Ishikawa (cell line): ENCODE data around the gene MARCHF7.

Experiments used
- CEBPB ChIP-seq: IDR thresholded peaks from 2 replicates; pipeline ENCODE4 v1.6.1; 2012
- EGR1 ChIP-seq: IDR thresholded peaks from 2 replicates; pipeline ENCODE4 v1.6.1; 2012
- EP300 ChIP-seq: IDR thresholded peaks from 2 replicates; pipeline ENCODE4 v1.6.1; 2012; ENCODE audit warnings: borderline replicate concordance
- FOXM1 ChIP-seq: IDR thresholded peaks from 2 replicates; pipeline ENCODE4 v1.6.1; 2012; ENCODE audit warnings: low read depth, borderline replicate concordance
- NFIC ChIP-seq: IDR thresholded peaks from 2 replicates; pipeline ENCODE4 v1.6.1; 2012
- RAD21 ChIP-seq: IDR thresholded peaks from 2 replicates; pipeline ENCODE4 v1.6.1; 2012; ENCODE audit warnings: low read depth
- TAF1 ChIP-seq: IDR thresholded peaks from 2 replicates; pipeline ENCODE4 v1.6.1; 2012; ENCODE audit warnings: low read depth, mild to moderate bottlenecking
- TCF12 ChIP-seq: IDR thresholded peaks from 2 replicates; pipeline ENCODE4 v1.6.1; 2012; ENCODE audit warnings: low read depth
- TEAD4 ChIP-seq: IDR thresholded peaks from 2 replicates; pipeline ENCODE4 v1.6.1; 2012
- YY1 ChIP-seq: IDR thresholded peaks from 2 replicates; pipeline ENCODE4 v1.6.1; 2012; ENCODE audit warnings: low read depth
- ZBTB7A ChIP-seq: IDR thresholded peaks from 2 replicates; pipeline ENCODE4 v1.6.1; 2012; ENCODE audit warnings: low read depth
- TF ChIP-seq, protein P1 (sequence below): IDR thresholded peaks from 2 replicates; pipeline ENCODE4 v1.6.1; 2012; ENCODE audit warnings: low read depth, mild to moderate bottlenecking
- TF ChIP-seq, protein P2 (sequence below): IDR thresholded peaks from 2 replicates; pipeline ENCODE4 v1.6.1; 2012
- TF ChIP-seq, protein P3 (sequence below): IDR thresholded peaks from 2 replicates; pipeline ENCODE4 v1.6.1; 2012

Gene MARCHF7

DNA sequence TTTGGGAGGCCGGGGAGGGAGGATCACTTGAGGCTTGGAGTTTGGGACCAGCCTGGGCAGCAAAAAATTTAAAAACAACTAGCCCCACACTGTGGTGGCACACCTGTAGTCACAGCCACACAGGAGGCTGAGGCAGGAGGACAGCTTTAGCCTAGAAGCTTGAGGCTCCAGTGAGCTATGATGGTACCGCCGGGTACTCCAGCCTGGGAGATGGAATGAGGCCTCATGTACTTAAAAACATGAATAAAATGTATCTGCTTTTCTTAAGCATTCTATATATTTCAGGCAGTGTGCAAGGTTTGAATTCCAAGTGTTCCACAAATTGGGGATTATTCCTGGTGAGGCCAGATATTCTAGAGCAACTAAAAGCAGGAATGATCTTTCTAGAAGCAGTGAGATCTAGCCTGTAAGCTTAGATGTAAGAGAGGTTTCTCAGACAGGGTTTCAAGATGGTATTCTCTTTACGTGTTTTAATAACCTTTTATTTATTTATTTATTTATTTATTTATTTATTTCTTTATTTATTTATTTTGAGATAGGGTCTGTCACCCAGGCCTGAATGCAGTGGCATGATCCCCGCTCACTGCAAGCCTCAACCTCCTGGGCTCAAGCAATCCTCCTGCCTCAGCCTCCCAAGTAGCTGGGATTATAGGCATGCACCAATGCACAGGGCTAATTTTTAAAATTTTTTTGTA lies 4.1 kb upstream of the MARCHF7 start:
- TF ChIP-seq RAD21 = no peak
- no peak for TF ChIP-seq YY1
- TF ChIP-seq, protein P1, sequence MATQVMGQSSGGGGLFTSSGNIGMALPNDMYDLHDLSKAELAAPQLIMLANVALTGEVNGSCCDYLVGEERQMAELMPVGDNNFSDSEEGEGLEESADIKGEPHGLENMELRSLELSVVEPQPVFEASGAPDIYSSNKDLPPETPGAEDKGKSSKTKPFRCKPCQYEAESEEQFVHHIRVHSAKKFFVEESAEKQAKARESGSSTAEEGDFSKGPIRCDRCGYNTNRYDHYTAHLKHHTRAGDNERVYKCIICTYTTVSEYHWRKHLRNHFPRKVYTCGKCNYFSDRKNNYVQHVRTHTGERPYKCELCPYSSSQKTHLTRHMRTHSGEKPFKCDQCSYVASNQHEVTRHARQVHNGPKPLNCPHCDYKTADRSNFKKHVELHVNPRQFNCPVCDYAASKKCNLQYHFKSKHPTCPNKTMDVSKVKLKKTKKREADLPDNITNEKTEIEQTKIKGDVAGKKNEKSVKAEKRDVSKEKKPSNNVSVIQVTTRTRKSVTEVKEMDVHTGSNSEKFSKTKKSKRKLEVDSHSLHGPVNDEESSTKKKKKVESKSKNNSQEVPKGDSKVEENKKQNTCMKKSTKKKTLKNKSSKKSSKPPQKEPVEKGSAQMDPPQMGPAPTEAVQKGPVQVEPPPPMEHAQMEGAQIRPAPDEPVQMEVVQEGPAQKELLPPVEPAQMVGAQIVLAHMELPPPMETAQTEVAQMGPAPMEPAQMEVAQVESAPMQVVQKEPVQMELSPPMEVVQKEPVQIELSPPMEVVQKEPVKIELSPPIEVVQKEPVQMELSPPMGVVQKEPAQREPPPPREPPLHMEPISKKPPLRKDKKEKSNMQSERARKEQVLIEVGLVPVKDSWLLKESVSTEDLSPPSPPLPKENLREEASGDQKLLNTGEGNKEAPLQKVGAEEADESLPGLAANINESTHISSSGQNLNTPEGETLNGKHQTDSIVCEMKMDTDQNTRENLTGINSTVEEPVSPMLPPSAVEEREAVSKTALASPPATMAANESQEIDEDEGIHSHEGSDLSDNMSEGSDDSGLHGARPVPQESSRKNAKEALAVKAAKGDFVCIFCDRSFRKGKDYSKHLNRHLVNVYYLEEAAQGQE = no peak
- no peak for TF ChIP-seq EGR1
- TF ChIP-seq EP300 = no peak
- no peak for TF ChIP-seq TAF1
- TF ChIP-seq CEBPB = no peak
- no peak for TF ChIP-seq TEAD4

DNA sequence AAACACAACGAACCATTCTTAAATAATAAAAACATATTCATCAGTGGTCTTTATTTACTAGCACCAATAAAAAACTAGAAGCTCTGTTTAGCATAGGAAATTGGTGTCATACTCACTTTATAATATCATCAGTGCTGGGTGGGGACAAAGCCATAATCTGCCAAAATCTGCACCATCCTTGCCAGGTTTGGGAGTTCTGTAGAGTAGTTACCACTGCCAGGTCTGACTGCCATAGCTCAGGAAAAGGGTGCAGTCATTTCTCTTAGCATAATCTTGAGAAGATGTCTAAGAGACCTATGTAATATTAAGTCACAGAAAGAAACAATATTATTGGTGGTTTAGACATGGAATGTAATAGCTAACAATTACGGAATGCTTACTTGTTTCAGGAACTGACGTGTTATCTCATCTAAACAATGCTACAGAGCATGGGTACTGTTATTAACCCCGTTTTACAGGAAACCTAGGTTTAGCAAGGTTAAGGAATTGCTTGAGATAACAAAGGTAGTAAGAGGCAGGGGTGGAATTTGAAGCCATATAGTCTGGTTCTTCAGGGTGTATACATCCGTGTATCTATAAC lies 1.6 kb upstream of the MARCHF7 start:
- TF ChIP-seq ZBTB7A = no peak
- TF ChIP-seq, protein P2, sequence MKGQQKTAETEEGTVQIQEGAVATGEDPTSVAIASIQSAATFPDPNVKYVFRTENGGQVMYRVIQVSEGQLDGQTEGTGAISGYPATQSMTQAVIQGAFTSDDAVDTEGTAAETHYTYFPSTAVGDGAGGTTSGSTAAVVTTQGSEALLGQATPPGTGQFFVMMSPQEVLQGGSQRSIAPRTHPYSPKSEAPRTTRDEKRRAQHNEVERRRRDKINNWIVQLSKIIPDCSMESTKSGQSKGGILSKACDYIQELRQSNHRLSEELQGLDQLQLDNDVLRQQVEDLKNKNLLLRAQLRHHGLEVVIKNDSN = no peak
- no peak for TF ChIP-seq FOXM1
- TF ChIP-seq TCF12 = no peak
- no peak for TF ChIP-seq RAD21
- TF ChIP-seq TEAD4 = no peak
- TF ChIP-seq EP300 = no peak
- no peak for TF ChIP-seq TAF1
- TF ChIP-seq, protein P1 = no peak
- no peak for TF ChIP-seq NFIC
- TF ChIP-seq YY1 = no peak
- TF ChIP-seq, protein P3, sequence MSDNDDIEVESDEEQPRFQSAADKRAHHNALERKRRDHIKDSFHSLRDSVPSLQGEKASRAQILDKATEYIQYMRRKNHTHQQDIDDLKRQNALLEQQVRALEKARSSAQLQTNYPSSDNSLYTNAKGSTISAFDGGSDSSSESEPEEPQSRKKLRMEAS = no peak
- no peak for TF ChIP-seq EGR1
- TF ChIP-seq CEBPB = no peak

DNA sequence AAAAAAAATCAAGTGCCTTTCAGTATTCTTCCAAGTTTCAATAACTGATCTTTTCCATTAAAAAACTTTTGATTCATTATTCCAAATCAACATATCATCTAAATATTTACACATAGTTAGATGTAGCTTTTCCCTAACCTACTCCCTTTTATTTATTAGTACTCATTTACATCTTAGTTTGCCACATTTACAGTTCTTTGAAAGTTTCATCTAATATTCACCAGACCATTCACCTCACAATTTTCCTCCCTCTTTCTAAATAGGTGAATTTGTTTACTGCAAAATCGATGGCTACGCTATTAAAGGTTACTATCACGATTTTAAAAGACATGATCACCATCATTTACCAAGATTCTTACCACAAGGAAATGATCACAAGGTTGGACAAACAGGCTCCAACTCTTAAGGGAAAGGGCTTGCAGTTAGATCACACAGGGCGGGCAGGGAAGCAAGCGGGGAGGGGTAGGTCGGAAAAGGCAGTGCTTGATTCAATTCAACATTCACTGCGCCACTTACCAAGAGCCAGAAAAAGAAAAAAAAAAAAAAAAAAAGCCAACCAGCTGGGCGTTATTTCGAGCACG lies 654 bp upstream of the MARCHF7 start:
- TF ChIP-seq, protein P3 = no peak
- TF ChIP-seq CEBPB = no peak
- TF ChIP-seq, protein P2 = no peak

DNA sequence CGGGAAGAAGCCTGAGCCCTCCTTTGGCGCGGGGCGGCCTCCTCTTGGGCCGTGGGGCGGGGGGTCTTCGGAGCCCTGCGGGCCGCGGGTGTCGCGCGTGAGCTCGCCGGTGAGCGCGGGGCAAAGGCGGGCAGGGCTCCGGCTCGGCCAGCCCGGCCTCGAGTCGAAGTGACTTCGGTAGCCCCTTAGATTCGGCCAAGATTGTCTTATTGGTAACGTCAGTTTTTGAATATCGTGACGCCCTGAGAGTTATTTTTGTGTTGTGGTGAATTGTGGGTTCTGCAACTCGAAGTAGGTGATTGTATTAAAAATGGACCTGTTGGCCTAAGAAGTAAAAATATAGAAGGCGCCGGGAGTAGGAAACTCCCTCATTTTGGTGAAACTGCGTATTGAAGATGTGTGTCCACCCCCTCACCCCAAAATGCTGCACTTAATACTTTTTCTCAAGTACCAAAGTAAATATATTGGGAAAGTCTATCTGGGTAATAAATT lies 669 bp downstream of the MARCHF7 start:
- TF ChIP-seq ZBTB7A = peak; percentile 45; the same call in 1 of the 2 replicates
- TF ChIP-seq, protein P2 = no peak
- no peak for TF ChIP-seq NFIC

DNA sequence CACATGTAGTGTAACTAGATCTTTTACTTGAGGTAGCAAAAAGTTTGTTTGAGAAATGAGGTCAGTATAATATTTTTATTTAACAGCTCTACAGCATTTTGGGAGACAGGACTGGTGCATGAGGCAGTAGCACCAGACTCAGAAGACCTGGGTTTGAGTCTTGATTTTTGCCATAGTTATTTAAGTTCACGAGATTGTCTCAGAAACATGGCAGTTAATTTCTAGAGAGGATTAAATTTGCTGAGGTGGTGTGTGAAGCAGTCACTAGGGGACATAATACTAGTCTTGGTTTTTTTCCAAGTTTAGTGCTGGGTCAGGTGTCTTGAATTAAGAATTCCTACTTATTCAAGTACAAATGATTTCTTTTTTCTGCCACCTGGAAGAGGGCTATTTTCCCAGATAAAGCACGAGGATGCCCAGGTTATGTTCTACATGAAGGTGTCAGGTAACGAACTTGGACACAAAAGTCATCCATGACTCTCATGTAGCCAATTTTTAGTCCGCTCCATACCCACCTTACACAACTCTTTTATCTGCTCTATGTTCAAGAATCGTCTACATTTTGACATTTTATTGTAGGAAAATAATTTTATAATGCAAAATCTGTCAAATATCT lies 1.4 kb downstream of the MARCHF7 start:
- TF ChIP-seq EP300 (no peak), YY1 (no peak), ZBTB7A (no peak), CEBPB (no peak), TCF12 (no peak)
- TF ChIP-seq, protein P3 = no peak
- TF ChIP-seq, protein P1 = no peak
- TF ChIP-seq, protein P2 = no peak
